K562 (cell line): ENCODE measurements around the gene HAUS3. TPM values are rescaled to one million over a fixed set of nuclear protein-coding genes. Genes with fewer than 3 reads are reported as not detected.

Source experiments
- ATAC-seq: fragments of 200-7000 bp; cut with Tn5 transposase; 3 replicates; pipeline ENCODE4 v1.9.1; 2020; ENCODE audit warnings: moderate library complexity
- BruUV-seq: library from RNA; stranded (reverse); fragments of 400-500 nt; replicated peaks from 2 replicates; lab custom pipeline; 2021; lab: Mats Ljungman, UMichigan
- CTCF ChIA-PET: fragments of 300-600 bp; formaldehyde crosslinking; extraction: SDS; loops from one replicate; lab custom pipeline; 2021; ENCODE audit warnings: low intra/inter-chr PET ratio; lab: Yijun Ruan, JAX
- POLR2A ChIA-PET: fragments of 300-600, 350-650 bp; sonication (Branson Sonifier 250); formaldehyde crosslinking; extraction: SDS; loops from one replicate; lab custom pipeline; 2021; ENCODE audit warnings: antibody characterized with exemption, inconsistent platforms; lab: Yijun Ruan, JAX
- DNase-seq, 4 experiments: peaks; one replicate each; pipeline versions ENCODE4 v3.0.0 to v3.0.0-alpha.2; 2011 to 2018; ENCODE audit warnings: low spot score in 3 of 4, mixed read lengths in 3 of 4; ENCODE audit errors: extremely low read depth in 1 of 4
- FAIRE-seq: peaks from 2 replicates; lab custom pipeline; 2011; peaks lifted over from hg19 to GRCh38; lab: Jason Lieb, UNC
- H2AFZ ChIP-seq: 2 replicates; pipeline ENCODE4 v1.6.0; 2011; ENCODE audit warnings: low read depth, low read length, control low read depth, inconsistent platforms
- H3K27ac ChIP-seq: fragments of 200-600 bp; 3 replicates; pipeline ENCODE4 v1.8.0; 2011; ENCODE audit warnings: low read depth, mild to moderate bottlenecking, control low read depth, inconsistent platforms, low read length, moderate library complexity, mixed read lengths; ENCODE audit errors: extremely low read depth
- H3K27me3 ChIP-seq, 2 experiments: fragments of 300-600 bp in 1 of 2; 2 replicates in 1 of 2; 3 replicates in 1 of 2; pipeline versions ENCODE4 v1.6.0 to v1.8.0; 2011; ENCODE audit warnings: inconsistent platforms in 2 of 2, low read length in 2 of 2, mild to moderate bottlenecking in 1 of 2, mixed read lengths in 1 of 2, moderate library complexity in 1 of 2; ENCODE audit not compliant: control insufficient read depth in 2 of 2, insufficient read depth in 2 of 2
- H3K36me3 ChIP-seq: fragments of 300-600 bp; 3 replicates; pipeline ENCODE4 v1.8.0; 2011; ENCODE audit warnings: mild to moderate bottlenecking, low read length, inconsistent platforms; ENCODE audit not compliant: control insufficient read depth, insufficient read depth
- H3K4me1 ChIP-seq, 2 experiments: fragments of 200-600 bp in 1 of 2; replicated peaks in 1 of 2; 2 replicates in 1 of 2; 3 replicates in 1 of 2; pipeline versions ENCODE4 v1.5.1 to v1.8.0; 2011; ENCODE audit warnings: inconsistent platforms in 2 of 2, low read length in 2 of 2, mild to moderate bottlenecking in 1 of 2, mixed read lengths in 1 of 2, moderate library complexity in 1 of 2; ENCODE audit not compliant: control insufficient read depth in 2 of 2, insufficient read depth in 2 of 2
- H3K4me2 ChIP-seq: 2 replicates; pipeline ENCODE4 v1.6.1; 2011; ENCODE audit warnings: low read length, control low read depth, inconsistent platforms, mixed read lengths; ENCODE audit not compliant: insufficient read depth
- H3K4me3 ChIP-seq: fragments of 200-600 bp; sonication (generic), shearing (Covaris generic); 2 replicates; pipeline ENCODE4 v1.5.1; 2016; ENCODE audit warnings: control low read depth, inconsistent platforms
- H3K79me2 ChIP-seq: fragments of 200-600 bp; 3 replicates; pipeline ENCODE4 v1.8.0; 2011; ENCODE audit warnings: low read length, inconsistent platforms; ENCODE audit not compliant: control insufficient read depth, insufficient read depth
- H3K9ac ChIP-seq, 2 experiments: 2 replicates each; pipeline versions ENCODE4 v1.6.0 to v1.6.1; 2011; ENCODE audit warnings: low read depth in 2 of 2, low read length in 2 of 2, control low read depth in 1 of 2, inconsistent platforms in 1 of 2, mild to moderate bottlenecking in 1 of 2, mixed read lengths in 1 of 2; ENCODE audit not compliant: insufficient read depth in 1 of 2
- H3K9me1 ChIP-seq: one replicate; pipeline ENCODE4 v1.6.0; 2011; ENCODE audit warnings: inconsistent platforms, mild to moderate bottlenecking, low read length, moderate library complexity; ENCODE audit not compliant: control insufficient read depth, insufficient read depth
- H3K9me3 ChIP-seq: replicated peaks from 2 replicates; pipeline ENCODE4 v1.5.1; 2011; ENCODE audit warnings: low read depth, low read length, inconsistent platforms; ENCODE audit not compliant: control insufficient read depth, insufficient read depth
- H4K20me1 ChIP-seq: replicated peaks from 2 replicates; pipeline ENCODE4 v1.6.1; 2011; ENCODE audit warnings: low read length, inconsistent platforms, mixed read lengths; ENCODE audit not compliant: control insufficient read depth, insufficient read depth
- ARID3B ChIP-seq: fragments of 250-450 bp; sonication (Bioruptor Pico); IDR thresholded peaks from 2 replicates; pipeline ENCODE4 v1.4.0; 2020; ENCODE audit warnings: borderline replicate concordance
- CBX3 ChIP-seq, 2 experiments: IDR thresholded peaks; 1 replicate in 1 of 2; 2 replicates in 1 of 2; pipeline ENCODE4 v1.6.1; 2012; ENCODE audit warnings: inconsistent platforms in 2 of 2, low read length in 2 of 2, borderline replicate concordance in 1 of 2, control low read depth in 1 of 2
- HLTF ChIP-seq: fragments of 450-650 bp; IDR thresholded peaks from 2 replicates; pipeline ENCODE4 v1.6.1; 2016
- HNRNPUL1 ChIP-seq: fragments of 200-400 bp; formaldehyde crosslinking; IDR thresholded peaks from 2 replicates; pipeline ENCODE4 v1.6.1; 2017; ENCODE audit warnings: low read length
- MED1 ChIP-seq: sonication (generic); formaldehyde crosslinking; IDR thresholded peaks from 2 replicates; pipeline ENCODE4 v1.8.1; 2023; ENCODE audit warnings: missing genetic modification reagents, borderline replicate concordance
- NEUROD1 ChIP-seq: fragments of 150-350 bp; IDR thresholded peaks from 2 replicates; pipeline ENCODE4 v1.6.1; 2014; ENCODE audit warnings: borderline replicate concordance, low read length, low read depth; ENCODE audit not compliant: partially characterized antibody
- TRIM24 ChIP-seq, 2 experiments: fragments of 450-650 bp; IDR thresholded peaks; 2 replicates each; pipeline ENCODE4 v1.6.1; 2016
- TRIM28 ChIP-seq: fragments of 450-650 bp; IDR thresholded peaks from 2 replicates; pipeline ENCODE4 v1.6.1; 2017
- ZEB2 ChIP-seq: fragments of 450-650 bp; IDR thresholded peaks from 2 replicates; pipeline ENCODE4 v1.6.1; 2016
- ZNF197 ChIP-seq: fragments of 200-800 bp; sonication (Bioruptor generic); IDR thresholded peaks from 2 replicates; pipeline ENCODE4 v1.6.1; 2016; ENCODE audit warnings: low read depth, missing genetic modification characterization, missing compliant biosample characterization
- ZNF280A ChIP-seq: fragments of 450-650 bp; IDR thresholded peaks from 2 replicates; pipeline ENCODE4 v1.6.1; 2018; ENCODE audit warnings: mild to moderate bottlenecking, low read depth; ENCODE audit not compliant: partially characterized antibody
- ZNF280B ChIP-seq: fragments of 250-450 bp; sonication (Bioruptor Pico); IDR thresholded peaks from 2 replicates; pipeline ENCODE4 v1.5.1; 2021; ENCODE audit warnings: mild to moderate bottlenecking
- ZNF561 ChIP-seq: fragments of 450-650 bp; formaldehyde crosslinking; conservative IDR thresholded peaks from 2 replicates; pipeline ENCODE4 v1.4.0; 2020; ENCODE audit warnings: mild to moderate bottlenecking, moderate library complexity
- in situ Hi-C: fragments of 300-500 bp; cut with MboI; formaldehyde crosslinking; loops from 4 replicates; pipeline ENCODE4 v1.15.0; 2018; ENCODE audit warnings: inconsistent platforms, mixed read lengths
- intact Hi-C: fragments of 100-400 bp; cut with micrococcal nuclease; formaldehyde crosslinking; loops from 2 replicates; pipeline ENCODE4 v1.14.2; 2022
- polyA plus RNA-seq, 8 experiments: library from polyadenylated mRNA; depleted of rRNA in 4 of 8; stranded (reverse) in 5 of 8; unstranded in 3 of 8; fragments of >200 nt; fragmentation: Nextera tagmentation in 2 of 8; fragmentation: Illumina TruSeq in 1 of 8; extraction: Ambion mirVana in 2 of 8; extraction: Trizol in 1 of 8; gene quantifications; 2 replicates each; pipeline versions ENCODE4 v1.2.1 to v1.2.3, GENCODE V29; 2011 to 2014; ENCODE audit warnings: inconsistent platforms in 1 of 8, missing spikeins in 1 of 8
- total RNA-seq, 7 experiments: library from RNA; depleted of rRNA in 6 of 7; stranded (reverse); fragments of >200 nt in 6 of 7; fragmentation: Illumina TruSeq in 2 of 7; extraction: Trizol in 2 of 7; gene quantifications; 2 replicates each; pipeline versions ENCODE4 v1.2.1 to v1.2.3, GENCODE V29; 2011 to 2021; ENCODE audit warnings: low replicate concordance in 1 of 7
- TF ChIP-seq, protein P1 (sequence below), 2 experiments: fragments of 150-350 bp in 1 of 2; IDR thresholded peaks; 2 replicates each; pipeline ENCODE4 v1.6.1; 2012 to 2016; ENCODE audit warnings: low read depth in 2 of 2, low read length in 2 of 2, mild to moderate bottlenecking in 1 of 2, moderate library complexity in 1 of 2
- TF ChIP-seq, protein P2 (sequence below): fragments of 250-450 bp; sonication (Bioruptor Pico); IDR thresholded peaks from 2 replicates; pipeline ENCODE4 v1.8.0; 2021; ENCODE audit warnings: moderate library complexity, mild to moderate bottlenecking, inconsistent platforms

The HAUS3 gene
- total and polyA plus RNA-seq, 9 of the 15 experiments (the other 6 are each of a cell fraction or from before 2014, with no cell fraction given): 8.9 to 25.7 (median 21.5) TPM

GRCh38 chr4:2186865-2187172 lies 55.1 kb downstream of the HAUS3 start:
- H3K4me3 ChIP-seq: no peak overlapping the region
- BruUV-seq: no TSS peak
- no peaks in the 10 kb centered on the region for H3K36me3 ChIP-seq
- POLR2A ChIA-PET: no interaction called here
- H4K20me1 ChIP-seq: no peaks in the 10 kb centered on the region
- no peaks in the 10 kb centered on the region for H3K9me1 ChIP-seq
- DNase-seq (no peak), FAIRE-seq (peak; percentile 29), ATAC-seq (no peak)
- H3K4me2 ChIP-seq: no peak overlapping the region
- CTCF ChIA-PET: no interaction called here
- no peaks in the 10 kb centered on the region for H3K79me2 ChIP-seq
- H3K27me3 ChIP-seq: no peaks in the 10 kb centered on the region
- intact Hi-C loops (loop anchor here (5.0 to 10.0 kb wide), 2 partner anchors 272 to 440 kb away; no protein-coding TSS in a partner anchor), in situ Hi-C loops (no loop called here)
- H3K27ac ChIP-seq: no peak overlapping the region
- no peak overlapping the region for H2AFZ ChIP-seq
- H3K4me1 ChIP-seq: no peaks in the 10 kb centered on the region
- H3K9me3 ChIP-seq: peaks cover 7% of the 10 kb centered on the region; the same call in 1 of the 2 replicates
- no peak overlapping the region for H3K9ac ChIP-seq
- peak; percentile 83 for TF ChIP-seq TRIM28
- TF ChIP-seq HLTF: 0 out of 2 replicates have a peak, but pooled peaks have one; percentile 39
- TF ChIP-seq, protein P1, sequence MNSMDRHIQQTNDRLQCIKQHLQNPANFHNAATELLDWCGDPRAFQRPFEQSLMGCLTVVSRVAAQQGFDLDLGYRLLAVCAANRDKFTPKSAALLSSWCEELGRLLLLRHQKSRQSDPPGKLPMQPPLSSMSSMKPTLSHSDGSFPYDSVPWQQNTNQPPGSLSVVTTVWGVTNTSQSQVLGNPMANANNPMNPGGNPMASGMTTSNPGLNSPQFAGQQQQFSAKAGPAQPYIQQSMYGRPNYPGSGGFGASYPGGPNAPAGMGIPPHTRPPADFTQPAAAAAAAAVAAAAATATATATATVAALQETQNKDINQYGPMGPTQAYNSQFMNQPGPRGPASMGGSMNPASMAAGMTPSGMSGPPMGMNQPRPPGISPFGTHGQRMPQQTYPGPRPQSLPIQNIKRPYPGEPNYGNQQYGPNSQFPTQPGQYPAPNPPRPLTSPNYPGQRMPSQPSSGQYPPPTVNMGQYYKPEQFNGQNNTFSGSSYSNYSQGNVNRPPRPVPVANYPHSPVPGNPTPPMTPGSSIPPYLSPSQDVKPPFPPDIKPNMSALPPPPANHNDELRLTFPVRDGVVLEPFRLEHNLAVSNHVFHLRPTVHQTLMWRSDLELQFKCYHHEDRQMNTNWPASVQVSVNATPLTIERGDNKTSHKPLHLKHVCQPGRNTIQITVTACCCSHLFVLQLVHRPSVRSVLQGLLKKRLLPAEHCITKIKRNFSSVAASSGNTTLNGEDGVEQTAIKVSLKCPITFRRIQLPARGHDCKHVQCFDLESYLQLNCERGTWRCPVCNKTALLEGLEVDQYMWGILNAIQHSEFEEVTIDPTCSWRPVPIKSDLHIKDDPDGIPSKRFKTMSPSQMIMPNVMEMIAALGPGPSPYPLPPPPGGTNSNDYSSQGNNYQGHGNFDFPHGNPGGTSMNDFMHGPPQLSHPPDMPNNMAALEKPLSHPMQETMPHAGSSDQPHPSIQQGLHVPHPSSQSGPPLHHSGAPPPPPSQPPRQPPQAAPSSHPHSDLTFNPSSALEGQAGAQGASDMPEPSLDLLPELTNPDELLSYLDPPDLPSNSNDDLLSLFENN (IDR thresholded peaks at IDR 0.05; ENCODE audit: low read depth in 2 of 2, low read length in 2 of 2): no peak
- TF ChIP-seq TRIM24 (IDR thresholded peaks at IDR 0.05): peak in 1 of 2 experiments; percentile 24; a peak in 1 of 4 replicates
- no peak for TF ChIP-seq ZNF561 (CRISPR knock-in tag)
- no peak for TF ChIP-seq NEUROD1
- TF ChIP-seq ZNF197 (CRISPR knock-in tag): no peak
- TF ChIP-seq, protein P2, sequence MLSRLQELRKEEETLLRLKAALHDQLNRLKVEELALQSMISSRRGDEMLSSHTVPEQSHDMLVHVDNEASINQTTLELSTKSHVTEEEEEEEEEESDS (CRISPR knock-in tag): no peak
- no peak for TF ChIP-seq ARID3B (CRISPR knock-in tag)
- peak; percentile 76 for TF ChIP-seq ZNF280A
- TF ChIP-seq MED1 (CRISPR knock-in tag): no peak
- TF ChIP-seq HNRNPUL1: no peak
- TF ChIP-seq ZEB2: peak; percentile 60
- 0 out of 3 replicates have a peak, but pooled peaks of 1 of the 2 experiments have one; percentile 55 for TF ChIP-seq CBX3 (IDR thresholded peaks at IDR 0.05; ENCODE audit: borderline replicate concordance in 1 of 2, low read length in 2 of 2)
- TF ChIP-seq ZNF280B (CRISPR knock-in tag): peak; percentile 86
